CD4-positive, alpha-beta T cell treated with Interleukin-10 for 1 hour (primary cell): ENCODE data around the gene PPP1R7.
"Not testable (repeated sequence)": the region's sequence is repeated elsewhere in the genome, so short reads cannot be mapped to it uniquely, and the experiment has no call there.

Experiments used
- DNase-seq: peaks from one replicate; pipeline ENCODE4 v3.0.0-alpha.2; 2020

PPP1R7 gene, protein sequence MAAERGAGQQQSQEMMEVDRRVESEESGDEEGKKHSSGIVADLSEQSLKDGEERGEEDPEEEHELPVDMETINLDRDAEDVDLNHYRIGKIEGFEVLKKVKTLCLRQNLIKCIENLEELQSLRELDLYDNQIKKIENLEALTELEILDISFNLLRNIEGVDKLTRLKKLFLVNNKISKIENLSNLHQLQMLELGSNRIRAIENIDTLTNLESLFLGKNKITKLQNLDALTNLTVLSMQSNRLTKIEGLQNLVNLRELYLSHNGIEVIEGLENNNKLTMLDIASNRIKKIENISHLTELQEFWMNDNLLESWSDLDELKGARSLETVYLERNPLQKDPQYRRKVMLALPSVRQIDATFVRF

DNA sequence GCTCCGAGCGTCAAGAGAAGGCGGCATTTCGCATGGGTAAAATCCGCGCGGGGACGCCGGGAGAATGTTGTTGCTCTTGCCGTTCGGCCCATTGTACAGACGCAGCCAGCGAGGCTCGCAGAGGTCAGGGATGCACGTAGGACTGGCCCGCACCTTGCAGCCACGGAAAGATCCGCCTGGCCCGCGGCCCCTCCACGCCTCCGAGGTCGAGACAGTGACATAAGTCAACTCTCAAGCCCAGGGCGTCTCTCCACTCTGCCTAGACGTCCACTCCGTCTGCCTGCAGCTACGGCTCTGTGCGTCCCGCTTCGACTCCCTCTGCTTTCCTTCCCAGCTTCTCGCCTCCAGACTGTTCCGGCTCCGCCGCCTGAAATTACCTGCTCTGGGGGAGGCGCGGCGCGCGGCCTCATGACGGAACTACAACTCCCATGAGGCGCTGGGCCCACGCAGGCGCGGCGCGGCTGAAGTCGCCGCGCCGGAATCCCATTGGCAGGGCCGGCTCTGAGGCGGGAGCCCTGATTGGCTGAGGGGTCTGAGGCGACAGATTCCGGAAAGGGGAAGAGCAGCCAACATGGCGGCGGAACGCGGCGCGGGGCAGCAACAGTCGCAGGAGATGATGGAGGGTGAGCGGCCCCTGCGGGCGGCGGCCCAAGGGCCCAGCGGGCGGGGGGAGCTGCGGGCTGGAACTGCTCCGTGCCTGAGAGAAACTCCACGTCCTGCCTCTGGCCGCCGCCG, at the start of gene PPP1R7:
PPP1R7 (plus strand) TSS at position 543 of the 735 bp plus-strand sequence; CDS start at position 572, 29 bp downstream.
- peak; percentile 98 for DNase-seq

DNA sequence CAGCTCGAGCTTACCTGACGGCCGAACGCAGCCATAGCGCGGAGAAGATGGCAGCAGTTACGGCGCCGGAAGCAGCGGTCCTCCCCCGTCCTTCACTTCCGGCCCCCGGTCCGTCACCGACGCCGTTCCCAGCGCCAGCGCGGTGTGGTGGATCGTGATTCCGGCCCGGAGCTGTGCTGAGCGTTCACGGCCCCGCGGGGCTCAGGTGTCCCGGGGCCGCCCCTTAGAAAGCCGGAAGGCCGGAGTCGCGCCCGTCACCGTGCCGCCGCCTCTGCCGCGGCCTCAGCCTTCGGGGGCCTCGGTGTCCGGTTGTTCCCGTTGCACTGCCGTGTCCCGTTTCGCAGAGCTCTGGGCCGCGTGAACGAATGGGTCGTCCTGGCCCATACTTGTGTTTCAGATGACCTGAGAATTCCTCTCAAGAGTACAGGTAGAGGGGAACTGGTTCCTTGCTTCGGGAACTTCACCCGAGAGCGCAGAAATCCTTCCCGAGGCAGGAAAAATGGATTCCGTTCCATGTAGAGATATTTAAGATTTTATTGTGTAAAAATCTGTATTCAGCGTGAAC, 47.9 kb upstream of the PPP1R7 start, which contains the start of gene MTERF4:
MTERF4 (minus strand) TSS at position 49 of the 565 bp plus-strand sequence; CDS start at position 35, 14 bp downstream.
- DNase-seq: peak; percentile 90

DNA sequence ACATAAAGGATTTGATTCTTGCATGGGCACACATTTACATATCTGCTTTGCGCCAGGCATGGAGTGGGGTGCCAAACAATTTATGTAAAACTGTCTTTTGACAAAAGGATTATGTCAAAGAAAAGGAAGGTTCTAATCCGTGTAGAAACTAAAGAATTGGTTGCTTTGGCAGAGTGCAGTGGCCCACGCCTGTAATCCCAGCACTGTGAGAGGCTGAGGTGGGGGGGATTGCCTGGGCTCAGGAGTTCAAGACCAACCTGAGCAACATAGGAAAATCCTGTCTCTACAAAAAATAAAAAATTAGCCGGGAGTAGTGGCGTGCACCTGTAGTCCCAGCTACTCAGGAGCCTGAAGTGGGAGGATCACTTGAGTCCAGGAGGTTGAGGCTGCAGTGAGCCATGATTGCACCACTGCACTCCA, 47.1 kb upstream of the PPP1R7 start:
- no peak for DNase-seq

DNA sequence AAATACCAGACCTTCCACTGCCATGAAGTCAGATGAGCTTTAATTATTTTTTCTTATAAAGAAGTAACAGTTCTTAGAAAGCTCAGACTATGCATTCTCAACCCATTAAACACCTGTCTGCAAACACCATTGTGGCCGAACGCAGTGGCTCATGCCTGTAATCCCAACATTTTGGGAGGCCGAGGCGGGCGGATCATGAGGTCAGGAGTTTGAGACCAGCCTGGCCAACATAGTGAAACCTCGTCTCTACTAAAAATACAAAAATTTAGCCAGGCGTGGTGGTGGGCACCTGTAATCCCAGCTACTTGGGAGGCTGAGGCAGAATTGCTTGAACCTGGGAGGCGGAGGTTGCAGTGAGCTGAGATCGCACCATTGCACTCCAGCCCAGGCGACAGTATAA, 45.7 kb upstream of the PPP1R7 start:
- DNase-seq: not testable (repeated sequence)

DNA sequence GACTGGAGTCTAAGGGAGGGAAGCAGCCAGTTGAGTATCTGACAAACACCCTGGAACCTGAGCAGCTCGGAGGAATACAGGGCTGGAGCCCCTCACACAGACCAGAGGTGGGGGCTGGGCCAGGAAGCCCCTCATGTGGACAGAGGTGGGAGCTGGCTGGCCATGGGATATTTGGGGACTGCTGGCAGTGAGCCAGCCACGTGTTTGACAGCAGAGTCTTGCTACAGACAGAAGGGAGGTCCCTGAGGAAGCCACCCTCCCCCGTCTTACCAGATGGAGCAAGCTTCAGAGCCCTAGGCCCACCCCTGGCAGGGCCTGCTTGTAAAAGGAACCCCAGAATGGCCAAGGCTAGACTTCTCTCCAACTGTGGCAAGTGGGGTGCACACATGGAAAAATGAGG, 44.6 kb upstream of the PPP1R7 start:
- DNase-seq: no peak

DNA sequence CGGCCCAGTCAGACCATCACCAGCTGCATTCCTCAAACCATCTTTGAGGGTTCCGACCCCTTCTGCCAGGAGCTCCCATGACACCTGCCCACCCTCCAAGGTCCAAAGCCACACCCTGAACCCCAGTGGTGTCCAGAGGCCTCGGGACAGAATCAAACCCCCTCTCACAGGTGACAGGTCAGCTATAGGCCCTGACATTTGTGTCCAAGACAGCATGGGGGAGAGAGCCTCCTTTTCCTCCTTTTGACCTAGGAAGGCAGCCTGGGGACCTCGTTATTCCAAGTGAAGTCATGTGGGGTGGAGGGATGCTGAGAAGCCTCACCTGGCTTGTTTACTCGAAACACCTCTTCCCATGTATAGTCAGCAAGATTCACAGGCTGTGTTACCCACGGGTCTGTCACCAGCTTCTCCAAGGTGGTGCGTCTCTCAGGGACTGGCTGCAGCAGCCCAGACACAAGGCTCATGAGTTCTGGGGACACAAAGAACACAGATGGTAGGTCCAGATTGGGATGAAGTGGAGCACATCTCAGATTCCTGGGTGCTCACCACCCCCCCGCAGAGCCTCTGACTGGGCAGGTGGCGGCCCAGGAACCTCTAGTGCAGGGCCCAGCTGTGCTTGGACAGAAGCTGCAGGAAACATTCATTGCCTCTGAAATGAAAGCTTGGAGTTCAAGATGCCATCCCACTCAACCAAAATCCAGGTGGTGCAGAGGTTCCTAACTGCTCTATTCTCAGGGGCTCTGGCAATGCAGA, 43.1 kb upstream of the PPP1R7 start:
- no peak for DNase-seq

DNA sequence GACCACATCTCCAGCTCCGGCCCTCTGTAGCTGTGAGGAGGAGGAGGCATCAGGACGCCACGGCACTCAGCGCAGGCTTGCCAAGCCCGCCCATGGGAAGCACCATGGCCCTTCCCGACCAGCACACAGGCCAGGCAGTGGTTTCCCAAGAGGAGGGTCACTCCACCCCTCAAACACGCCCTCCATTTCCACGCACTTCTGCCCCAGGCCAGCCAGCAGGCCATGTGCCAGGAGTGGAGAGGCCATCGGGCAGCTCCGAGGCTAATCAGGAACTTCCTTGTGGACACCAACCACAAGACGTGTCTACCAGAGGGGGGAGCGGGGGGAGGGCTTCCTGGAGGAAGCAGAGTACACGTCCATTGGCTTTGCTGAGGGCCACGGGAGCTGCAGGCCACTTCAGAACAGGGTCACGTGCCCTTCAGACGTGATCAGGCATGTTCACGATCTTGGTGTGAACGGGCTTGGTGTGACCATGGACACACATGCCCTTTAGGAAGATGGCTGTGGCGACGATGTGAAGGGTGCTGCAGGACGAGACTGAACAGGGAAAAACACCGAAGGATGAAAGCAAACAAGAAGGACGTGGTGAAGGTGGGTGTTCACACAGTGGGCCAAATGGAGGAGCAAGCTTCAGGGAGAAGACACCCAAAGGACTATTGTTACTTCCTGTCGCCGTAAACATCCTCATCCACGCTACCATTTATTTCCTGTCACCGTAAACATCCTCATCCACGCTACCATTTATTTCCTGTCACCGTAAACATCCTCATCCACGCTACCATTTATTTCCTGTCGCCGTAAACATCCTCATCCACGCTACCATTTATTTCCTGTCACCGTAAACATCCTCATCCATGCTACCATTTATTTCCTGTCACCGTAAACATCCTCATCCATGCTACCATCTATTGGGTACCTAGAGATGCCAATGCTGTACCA, 41.7 kb upstream of the PPP1R7 start:
- peak; percentile 62 for DNase-seq

DNA sequence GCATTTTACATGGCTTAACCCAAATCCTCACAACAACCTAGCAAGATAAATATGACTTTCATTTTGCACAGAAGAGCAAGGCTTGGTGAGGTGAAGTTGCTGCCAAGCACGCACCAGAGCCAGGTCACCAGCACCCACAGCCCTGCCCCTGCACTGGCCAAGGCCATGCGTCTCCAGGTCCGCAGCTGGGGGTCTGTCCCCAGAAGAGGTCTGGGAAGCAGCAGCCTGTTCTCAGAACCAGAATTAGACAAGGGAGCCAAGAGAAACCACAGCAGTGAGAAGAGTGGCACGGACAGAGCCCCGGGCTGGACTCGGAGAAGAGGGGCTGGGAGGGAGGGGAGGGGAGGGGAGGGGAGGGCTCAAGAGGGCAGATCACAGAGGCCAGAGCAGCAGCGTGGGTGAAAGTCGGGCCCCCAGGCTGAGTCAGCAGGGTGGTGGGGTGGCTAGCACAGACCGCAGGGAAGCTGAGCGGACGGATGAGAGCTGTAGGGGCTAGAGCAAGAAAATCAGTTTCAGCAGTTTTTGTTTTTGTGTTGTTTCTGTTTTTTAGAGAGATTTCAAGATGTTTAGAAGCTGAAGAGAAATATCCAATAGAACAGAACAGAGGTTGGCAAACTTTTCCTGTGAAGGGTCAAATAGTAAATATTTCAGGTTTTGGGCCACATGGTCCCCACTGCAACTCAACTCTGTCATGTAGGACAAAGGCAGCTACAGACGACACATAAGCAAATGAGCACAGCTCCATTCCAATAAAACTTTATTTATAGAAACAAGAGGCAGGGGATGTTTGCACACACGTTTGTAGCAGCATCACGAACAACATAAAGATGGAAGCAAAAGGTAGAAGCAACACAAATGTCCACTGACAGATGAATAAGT, 40.8 kb upstream of the PPP1R7 start:
- no peak for DNase-seq

DNA sequence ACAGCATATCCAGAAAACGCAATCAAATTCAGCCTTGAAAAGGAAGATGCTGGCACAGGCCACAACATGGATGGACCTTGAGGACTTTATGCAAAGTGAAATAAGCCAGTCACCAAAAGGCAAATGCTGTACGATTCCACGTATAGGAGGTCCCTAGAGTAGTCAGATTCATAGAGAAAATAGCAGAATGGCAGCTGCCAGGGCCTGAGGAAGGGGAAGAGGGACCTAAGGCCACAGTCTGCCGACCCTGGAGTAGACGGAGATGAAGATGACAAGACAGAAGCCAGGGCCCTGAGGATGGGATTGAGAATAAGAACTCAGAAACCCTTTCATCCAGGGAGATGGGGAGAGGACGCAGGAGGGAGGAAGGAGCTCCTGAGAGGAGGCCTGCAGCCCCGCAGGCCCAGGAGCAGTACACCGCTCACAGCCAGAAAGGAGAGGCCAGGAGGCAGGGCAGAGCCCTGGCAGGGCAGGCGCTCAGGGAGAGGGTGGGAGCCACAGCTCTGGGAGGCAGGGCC, 40.1 kb upstream of the PPP1R7 start:
- no peak for DNase-seq

DNA sequence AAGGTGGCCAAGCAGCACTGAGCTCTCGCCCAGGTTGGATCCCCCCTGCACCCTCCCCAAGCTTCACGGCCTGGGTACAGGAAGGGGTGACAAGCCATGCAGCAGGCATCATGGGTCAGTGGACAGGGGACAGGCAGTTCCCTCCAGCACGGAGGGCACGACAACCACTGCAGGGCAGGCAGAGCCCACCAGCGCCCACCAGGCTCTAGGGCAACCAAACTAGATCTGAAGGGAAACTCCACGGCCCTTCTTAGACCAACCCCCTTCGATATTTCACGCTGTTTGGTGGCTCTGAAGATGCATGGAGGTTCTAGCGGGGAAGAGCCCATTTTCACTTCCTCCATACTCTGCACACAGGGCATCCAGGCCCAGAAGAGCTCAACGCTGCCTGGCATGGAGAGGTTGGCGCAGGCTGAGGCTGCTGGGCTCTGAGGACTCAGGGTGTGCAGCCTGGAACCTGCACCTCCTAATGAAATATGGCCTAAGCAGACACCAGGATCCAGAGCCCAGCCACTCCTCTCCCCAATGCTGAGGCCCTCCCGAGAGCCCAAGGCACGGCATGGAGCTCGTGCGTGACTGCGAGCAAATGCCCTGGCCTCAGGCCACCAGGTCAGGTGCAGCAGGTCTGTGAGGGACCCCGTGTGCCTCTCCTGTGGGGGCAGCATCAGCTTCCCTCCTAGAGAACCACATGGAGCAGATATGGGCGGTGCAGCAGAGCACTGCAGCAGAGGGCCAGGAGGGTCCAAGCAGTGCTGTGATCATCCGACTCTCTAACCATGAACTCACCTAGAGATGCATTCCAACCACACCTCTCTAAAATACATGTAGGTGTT, 39.4 kb upstream of the PPP1R7 start:
- no peak for DNase-seq

DNA sequence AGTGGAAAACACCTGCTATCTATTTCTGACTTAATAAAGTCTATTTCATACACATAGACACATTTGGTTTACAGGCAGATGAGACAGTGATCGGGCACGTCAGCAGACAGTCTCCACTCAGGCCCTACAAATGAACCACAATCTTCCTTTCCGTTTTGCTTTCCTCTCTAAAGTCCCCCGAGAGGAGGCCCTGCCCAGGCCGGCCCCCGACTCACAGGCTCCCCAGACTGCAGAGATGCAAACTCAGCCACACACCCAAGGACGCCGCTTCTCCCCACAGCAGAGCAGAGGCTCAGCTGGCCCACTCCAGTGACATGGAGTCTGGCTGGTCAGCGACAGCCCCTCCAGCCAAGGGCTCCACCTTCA, 38.8 kb upstream of the PPP1R7 start:
- DNase-seq: peak; percentile 41

DNA sequence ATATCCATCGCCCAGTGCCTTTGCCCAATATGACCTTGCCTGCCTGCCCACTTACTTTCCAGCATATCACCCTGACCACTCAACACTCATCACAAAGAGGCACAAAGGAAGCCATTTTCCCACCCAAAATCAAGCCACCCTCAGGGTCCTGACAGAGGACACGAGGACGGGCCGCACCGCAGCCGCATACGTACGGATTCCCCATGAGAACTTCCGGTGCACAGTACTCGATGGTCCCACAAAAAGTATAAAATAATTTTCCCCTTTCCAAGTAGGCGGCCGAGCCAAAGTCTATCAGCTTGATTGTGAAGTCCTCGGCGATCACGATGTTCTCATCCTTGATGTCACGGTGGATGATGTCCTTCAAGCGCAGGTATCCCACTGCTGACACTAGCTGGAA, 38.2 kb upstream of the PPP1R7 start:
- no peak for DNase-seq

DNA sequence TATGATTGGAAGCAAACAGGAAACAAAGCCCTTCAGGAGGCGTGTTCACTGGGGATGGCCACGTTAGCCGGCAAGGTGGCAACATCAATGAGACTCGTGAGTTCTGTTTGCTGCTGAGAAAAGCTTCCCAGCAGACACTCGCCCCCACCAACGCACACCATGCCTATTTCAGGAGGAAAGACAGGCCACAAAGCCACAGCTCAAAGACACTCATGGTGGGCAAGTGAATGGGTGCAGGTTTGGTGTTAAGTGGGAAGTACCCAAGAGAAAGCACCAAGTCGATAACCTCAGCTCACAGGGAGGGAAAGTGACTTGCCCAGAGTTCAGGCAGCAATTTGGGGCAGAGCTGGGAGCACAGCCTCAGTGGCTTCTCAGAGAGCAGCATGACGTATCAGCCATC, 37.7 kb upstream of the PPP1R7 start:
- peak; percentile 66 for DNase-seq

DNA sequence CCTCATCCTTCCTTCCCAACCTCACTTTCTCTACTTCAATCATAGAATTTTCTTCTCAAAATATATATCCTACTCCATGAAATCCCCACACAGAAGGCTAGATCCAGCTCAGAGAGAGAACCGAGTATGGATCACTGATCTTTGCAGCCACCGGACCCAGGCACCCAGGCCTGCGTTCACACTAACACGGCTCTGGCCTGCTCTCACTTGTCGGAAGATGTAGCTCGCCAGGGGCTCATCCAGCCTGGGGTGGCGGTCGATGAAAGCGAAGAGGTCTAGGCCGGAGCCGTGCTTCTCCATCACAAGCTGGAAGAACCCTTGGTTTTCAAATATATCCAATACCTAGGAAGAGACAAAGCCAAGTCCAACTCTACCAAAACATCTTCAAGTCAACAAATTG, 35.4 kb upstream of the PPP1R7 start:
- DNase-seq: no peak

DNA sequence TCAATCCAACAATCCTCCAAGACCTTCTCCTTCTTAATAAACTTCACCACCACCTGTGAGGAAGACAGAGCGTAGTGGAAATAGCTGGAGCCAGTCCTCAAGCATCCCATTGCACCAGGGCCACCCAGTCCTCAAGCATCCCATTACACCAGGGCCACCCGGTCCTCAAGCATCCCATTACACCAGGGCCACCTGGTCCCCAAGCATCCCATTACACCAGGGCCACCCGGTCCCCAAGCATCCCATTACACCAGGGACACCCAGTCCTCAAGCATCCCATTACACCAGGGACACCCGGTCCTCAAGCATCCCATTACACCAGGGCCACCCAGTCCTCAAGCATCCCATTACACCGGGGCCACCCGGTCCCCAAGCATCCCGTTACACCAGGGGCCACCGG, 34.9 kb upstream of the PPP1R7 start:
- DNase-seq: no peak

DNA sequence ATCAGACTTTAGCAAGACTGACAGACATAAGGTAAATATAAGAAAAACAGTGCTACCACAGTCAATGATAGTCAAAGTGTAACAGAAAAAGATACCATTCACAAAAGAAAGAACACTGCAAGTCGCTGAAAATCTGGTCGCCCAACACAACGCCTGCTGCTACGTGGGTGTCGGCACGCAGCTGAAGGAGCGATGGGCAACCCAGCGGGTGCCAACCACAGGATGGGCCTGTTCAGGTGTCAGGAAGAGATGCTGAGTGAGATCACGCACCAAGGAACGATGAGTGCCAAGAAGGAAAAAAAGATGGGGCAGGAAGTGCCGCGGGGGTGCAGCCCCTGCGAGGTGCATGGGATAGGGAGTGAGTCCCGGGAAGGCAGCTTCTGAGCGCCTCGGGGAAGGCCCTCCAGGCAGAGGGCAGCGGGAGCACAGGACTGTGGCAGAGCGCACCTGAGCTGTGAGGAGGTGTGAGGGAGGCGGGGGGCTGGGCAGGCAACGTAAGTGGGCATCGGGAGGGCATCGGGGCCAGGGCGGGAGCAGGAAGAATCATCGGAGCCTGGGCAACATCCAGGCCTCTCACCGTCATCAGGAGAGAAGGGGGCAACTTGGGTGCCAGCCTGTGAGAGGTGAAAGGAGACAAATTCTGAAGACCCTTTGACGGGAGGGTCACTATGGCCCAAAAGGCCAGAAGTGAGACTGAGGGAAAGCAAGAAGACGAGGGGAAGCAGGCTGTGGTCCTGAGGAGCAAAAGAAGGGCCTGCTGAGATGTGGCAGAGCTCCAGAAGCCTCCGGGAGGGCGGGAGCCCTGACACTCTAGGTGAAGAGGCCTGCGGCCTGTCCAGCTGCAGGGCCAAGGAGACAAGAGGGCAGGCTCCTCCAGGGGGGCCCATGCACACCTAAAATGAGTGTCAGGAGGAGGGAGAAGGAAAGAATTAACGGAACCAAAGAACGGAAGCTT, 33.4 kb upstream of the PPP1R7 start:
- no peak for DNase-seq

DNA sequence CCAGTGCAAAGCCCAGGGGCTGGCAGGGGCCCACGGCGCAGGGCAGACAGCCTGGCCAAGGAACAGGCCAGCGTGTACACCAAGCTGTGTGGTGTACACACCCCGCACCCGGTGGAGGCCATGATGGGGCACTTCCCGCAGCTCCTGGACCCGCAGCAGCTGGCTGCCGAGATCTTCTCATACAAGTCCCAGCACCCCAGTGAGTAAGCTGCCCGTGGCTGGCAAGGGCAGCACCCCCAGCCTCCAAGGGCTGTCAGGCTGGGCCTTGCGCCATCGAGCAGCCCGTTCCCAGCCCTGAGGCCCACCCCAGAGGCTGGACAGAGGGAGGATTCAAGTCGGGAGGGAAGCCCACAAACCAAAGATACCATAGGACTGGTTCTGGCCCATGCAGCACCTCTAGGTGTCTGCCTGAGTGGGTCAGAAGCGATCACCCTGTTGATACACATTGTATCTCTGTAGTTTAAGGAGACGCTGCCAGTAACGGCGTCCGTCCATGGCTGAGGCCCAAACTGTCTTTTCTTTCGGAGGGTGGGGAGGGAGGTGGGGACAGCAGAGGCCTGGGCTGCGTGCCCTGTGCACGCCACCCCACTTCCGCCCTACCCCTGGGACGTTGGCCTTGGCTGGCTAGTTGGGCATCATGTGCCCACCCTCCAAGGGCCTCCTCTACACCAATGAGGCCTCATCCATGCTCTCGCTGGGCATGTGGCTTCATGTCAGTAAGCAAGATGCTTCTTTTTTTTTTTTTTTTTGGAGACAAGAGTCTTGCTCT, 31.3 kb upstream of the PPP1R7 start:
- DNase-seq: no peak

DNA sequence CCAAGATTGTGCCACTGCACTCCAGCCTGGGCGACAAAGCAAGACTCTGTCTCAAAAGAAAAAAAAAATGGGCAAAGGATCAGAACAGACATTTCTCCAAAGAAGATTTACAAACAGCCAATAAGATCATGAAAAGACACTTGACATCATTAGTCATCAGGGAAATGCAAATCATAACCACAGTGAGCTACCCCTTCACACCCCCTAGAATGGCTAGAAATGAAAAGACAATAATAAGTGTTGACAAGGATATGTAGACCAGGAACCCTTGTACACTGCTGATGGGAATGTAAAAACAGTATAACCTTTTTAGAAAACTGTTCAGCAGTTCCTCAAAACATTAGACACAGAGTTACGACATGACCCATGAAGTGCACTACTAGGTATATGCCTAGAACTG, 29.8 kb upstream of the PPP1R7 start:
- DNase-seq: no peak
